Activated CD4-positive, CD25-positive, alpha-beta regulatory T cell (primary cell): ENCODE measurements around the gene GPR25.

ENCODE experiments used
- DNase-seq, 4 experiments: peaks; one replicate each; lab custom pipeline; 2025; lab: John Stamatoyannopoulos, UW

GPR25 gene

GRCh38 chr1:200872446-200873115 is at the start of gene GPR25:
TSS of gene GPR25 (plus strand) at chr1:200872981. CDS start at chr1:200873038, 57 bp downstream.
- no peak for DNase-seq

DNA sequence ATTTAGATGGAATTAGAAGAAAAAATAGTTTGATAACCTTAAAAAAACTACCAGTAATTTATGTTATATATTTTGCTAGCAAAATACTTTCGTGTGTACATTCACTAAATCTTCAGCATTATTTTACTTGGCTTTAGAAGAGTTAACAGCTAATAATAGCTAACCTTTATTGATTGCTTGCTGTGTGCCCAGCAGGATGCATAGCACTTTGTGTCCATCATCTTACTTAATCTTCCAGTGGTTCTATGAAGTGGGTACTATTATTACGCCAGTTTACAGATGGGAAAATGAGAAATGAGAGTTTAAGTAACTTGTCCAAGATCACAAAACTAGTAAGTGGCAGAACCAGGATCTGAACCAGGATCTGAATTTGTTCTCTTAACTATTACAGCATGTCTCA is 41.7 kb upstream of the GPR25 start:
- DNase-seq, result no peak

DNA sequence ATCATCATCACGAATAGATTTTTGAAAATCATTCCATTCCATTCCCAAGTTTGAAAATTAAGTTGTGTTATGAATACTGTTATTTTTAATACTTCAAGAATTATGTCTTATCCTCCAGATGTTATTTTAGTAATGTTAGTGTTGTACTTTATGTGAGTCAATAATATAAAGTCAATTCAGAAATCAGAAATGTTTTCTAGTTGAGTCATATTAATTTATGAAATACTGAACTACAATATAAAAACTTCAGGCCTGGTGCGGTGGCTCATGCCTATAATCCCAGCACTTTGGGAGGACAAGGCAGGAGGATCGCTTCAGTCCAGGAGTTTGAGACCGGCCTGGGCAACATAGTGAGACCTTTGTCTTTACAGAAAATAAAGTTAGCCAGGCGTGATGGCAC is 38.4 kb upstream of the GPR25 start:
- no peak for DNase-seq

GRCh38 chr1:200836213-200836612 is 36.6 kb upstream of the GPR25 start:
- no peak for DNase-seq

DNA sequence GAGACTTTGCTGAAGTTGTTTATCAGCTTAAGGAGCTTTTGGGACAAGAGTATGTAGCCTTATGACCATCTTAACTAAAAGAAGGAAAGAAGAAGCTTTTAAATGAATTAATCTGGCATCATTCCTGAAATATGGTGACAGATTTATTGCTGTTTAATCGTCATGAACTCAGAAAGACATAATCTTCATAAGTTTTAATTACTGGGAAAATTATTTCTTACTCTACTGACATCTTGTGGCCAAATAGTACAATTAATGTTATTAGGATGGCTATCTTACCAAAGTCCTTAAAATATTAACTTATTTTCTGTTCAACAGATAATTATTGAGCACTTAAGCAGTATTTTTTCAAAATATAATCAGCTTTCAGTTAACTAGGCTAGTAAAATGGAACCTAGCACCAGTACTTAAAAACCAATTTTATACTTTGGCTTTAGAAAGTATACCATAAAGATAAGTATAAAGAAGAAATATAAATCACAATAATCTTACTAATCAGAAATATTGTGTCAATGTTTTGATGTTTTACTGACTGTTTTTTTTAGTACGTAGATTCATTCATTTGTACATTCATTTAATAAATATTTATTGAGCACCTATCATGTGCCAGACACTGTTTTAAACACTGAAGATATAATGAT is 34.7 kb upstream of the GPR25 start:
- DNase-seq, result no peak

GRCh38 chr1:200838676-200839445 is 33.9 kb upstream of the GPR25 start:
- no peak for DNase-seq

- no peak for DNase-seq
Measured at GRCh38 chr1:200845360-200845759, 27.4 kb upstream of the GPR25 start.

DNA sequence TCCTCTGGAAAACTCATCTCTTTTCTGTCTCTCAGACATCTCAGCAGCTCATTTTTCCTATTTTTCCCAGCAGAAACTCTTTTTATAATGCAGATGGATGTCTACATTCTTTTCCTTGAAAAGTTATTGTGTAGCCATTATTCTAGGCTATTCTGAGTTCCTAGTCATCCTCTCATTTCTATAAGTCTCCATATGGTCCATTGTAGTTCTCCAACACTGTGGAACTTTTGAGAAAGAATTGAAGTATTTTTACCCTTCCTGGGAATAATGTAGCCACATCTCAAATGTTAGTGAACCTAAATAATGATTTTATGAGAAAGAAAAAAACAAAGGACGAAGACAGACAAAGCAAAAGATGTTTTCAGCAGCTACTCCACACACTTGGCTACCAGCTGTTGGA is 26.4 kb upstream of the GPR25 start:
- DNase-seq, result no peak

- DNase-seq, result no peak
Measured at GRCh38 chr1:200849430-200849829, 23.4 kb upstream of the GPR25 start.

DNA sequence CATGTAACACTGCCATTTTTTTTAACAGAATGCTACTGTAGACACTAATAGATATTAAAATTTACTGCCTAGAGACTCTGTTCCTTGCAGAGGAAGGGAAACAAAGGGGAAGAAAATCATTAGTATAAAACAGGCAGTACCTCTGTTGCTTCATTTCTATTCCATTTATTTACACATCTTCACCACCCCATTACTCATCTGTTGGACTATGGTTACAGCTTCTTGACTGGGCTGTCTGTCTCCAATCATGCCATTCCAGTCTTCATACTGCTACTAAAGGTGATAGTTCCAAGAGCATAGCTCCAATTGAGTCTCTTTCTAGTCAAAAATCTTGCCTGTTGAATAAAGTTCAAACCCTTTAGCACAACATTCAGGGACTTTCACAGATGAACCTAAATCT is 22.2 kb upstream of the GPR25 start:
- DNase-seq, result no peak

- DNase-seq, result no peak
Measured at GRCh38 chr1:200856716-200857357, 15.9 kb upstream of the GPR25 start.

DNA sequence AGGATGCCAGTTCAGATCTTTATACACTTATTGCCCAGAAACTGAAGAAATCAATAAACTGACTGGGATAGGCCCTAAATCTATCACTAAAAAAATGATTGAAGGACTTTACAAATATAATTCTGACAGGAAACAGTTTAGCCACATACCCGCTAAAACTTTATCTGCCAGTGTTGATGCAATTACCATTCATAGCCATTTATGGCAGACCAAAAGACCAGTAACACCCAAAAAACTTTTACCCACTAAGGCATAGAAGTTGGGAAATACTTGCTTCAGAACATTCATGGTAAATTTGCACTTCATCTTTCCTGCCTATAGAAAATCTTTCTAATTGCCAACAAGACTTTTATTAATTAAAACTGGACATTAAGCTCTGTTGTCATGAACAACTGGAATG is 15.0 kb upstream of the GPR25 start:
- no peak for DNase-seq

DNA sequence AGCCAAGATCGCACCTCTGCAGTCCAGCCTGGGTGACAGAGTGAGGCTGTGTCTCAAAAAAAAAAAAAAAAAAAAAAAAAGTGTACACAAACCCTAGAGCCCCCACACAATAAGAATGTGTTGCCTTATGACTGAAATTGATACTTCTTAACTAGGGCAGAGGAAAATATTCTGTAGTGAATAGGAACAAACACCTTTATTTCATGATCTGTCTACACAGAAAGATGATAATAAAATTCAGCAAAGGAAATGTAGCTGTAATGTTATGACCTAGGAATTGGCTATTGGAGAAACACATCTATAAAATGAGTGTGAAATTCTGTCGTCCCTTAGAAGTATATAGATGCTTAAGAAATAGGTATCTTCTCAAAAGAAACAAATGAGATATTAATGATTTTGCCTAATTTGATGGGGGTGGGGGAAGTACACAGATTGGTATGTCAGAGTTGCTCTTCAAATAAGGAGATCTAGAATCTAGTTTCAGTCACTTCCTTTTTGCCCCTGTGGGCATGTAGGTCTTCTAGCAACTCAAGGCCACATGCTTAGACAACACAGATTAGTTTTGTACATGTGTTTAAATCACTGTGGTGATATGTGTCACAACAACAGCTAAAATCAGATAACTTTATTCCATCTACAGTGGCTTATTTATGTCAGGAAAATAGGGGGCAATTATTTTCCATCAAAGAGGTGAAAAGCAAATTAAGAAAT is 10.7 kb upstream of the GPR25 start:
- no peak for DNase-seq

GRCh38 chr1:200862713-200863415 is 9.9 kb upstream of the GPR25 start:
- DNase-seq, result no peak

DNA sequence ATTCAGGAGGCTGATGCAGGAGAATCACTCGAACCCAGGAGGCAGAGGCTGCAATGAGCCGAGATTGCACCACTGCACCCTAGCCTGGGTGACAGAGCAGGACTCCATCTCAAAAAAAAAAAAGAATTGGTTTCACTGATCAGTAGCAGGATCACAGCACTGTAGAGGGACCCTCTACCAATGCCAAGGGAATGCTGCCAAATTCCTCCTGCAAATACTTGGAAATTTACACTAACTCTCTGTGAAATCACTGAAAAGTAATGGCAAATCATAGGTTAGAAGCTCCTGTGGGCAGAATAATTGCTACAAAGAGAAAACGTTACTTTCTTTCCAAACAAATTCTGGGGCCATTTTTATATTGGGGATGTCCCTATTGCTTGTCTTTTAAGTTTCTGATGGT is 6.7 kb upstream of the GPR25 start:
- DNase-seq, result no peak

DNA sequence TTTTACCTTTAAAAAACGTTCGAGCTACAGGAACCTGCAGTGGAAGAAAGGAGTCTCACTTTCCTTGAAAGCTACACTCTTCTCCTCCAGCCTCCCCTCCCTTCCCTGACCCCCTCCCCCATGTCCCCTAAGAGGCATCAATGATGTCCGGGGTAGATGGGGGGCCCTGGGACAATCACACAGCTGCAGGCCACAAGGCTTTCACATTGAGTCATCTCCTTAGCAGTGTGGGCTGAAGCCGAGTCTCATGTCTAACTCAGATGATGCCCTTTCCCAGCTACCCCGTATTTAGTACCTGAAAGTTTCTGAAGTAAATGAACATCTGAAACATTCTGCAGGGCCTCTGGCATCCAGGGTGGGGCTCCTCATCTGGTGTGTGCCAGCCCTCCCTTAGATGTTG is 6.3 kb upstream of the GPR25 start:
- DNase-seq, result no peak

DNA sequence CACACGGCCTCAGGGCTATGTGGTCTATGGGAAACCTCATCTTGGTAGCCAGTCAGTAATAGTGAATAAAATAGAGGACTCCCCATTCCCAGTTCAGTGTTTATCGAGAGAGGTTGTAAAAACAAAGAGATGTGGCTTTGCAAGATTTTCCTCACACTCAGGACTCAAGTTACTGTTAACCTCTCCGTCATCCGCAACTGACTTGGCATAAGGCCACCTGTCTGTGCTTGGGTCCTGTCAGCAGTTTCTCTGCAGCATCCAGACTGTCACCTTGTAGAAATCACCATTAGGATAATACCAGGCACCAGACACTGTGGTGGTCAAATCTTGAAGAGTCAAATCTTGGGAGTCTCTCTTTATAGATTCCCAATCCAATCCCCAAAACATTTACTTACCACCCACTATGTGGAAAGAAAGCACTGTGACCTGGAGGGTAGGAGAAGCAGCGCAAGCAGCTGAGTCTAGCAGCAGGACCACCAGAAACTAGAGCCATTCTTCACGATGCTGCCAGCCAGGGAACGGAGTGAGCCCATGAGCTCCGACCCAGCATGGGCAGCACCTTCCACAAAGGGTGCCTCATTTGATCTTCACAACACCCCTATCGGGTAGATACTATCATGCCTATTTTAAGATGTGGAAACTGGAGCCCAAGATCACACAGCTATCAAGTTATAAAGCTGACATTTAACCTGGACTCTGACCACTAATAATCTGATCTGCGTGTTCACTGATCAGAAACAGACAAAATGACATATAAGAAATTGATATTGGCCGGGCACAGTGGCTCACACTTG is 5.6 kb upstream of the GPR25 start:
- no peak for DNase-seq

DNA sequence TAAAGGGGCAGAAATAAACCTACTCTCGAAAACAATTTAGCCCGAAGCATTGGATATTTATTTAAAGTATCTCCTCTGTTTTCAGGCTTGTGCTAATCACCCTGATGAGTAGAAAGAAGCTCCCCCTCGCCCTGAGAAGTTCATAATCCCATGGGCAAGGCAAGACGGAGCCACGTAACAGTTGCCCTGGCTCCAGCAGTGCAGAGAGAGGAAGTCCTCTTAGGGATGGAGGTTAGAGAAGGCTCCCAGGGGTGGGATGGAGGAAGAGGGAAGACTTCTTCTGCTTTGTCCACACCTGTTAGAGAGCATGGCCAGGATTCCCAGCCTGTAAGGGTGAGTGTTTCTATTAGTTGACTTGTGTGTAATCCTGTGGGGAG is 3.4 kb upstream of the GPR25 start:
- no peak for DNase-seq

DNA sequence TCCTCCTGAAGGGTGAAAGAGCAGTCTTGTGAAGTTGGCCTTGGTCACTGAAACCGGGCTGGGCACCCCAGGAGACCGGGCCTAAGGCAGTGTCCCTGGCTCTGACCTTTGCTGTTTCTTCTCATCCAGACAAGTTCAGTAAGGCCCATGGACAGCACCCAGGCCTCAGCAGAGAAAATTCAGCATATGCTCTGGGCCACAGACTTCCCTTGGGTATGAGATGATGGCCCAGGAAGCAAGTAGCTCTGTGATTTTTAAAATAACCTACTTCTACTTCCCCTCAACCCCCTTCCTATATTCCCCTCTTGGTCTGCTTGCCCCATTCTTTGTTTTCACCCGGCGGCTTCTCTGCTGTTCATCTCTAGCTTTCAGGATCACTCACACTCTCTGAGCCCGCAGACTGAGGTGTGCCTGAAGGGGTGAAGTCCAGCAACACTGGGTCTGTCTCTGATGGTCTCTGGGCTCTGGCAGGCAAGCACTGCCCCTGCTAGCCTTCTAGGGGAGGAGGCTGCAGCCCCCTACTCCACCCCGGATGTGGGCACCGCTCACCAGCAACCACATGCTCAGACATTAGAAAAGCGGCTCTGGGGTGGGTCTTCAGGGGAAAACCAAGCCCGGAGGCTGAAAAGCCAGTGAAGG is 2.9 kb upstream of the GPR25 start:
- DNase-seq, result no peak

GRCh38 chr1:200873116-200873670 is 412 bp downstream of the GPR25 start:
- DNase-seq, result no peak
